HT1080 (cell line): ENCODE data around the gene IDUA. TPM values are rescaled to one million over a fixed set of nuclear protein-coding genes. Genes with fewer than 3 reads are reported as not detected.

Experiments
- DNase-seq: peaks from one replicate; pipeline ENCODE4 v3.0.0-alpha.2; 2015; ENCODE audit warnings: low read depth
- total RNA-seq: library from RNA; depleted of rRNA; stranded (reverse); fragments of >200 nt; shearing (Covaris generic); gene quantifications from 2 replicates; pipeline ENCODE4 v1.2.3, GENCODE V29; 2014

IDUA gene
- total RNA-seq, 1 experiment from 2014 or later, result 8.2 TPM

GRCh38 chr4:1015179-1015578, 28.3 kb downstream of the IDUA start:
- no peak for DNase-seq

DNA sequence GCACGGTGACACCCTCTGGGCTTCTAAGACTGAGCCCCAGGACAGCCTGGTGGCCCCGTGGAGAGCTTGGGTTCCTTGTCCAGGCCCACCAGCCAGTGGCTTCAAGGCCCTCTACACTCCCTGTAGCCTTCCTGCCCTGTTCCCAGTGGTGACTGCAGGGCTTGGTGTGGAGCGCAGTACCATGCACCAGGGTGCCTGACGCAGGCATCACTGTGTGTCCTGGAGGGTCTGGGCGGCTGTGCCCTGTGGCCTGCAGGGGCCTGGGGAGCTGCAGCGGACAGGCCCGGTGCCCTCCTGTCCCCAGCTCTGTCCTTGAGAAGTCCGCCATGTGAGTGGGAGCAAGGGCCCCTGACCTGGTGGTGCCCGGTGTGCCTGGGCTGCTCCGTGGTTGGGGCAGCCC, 28.9 kb downstream of the IDUA start:
- DNase-seq, result no peak

DNA sequence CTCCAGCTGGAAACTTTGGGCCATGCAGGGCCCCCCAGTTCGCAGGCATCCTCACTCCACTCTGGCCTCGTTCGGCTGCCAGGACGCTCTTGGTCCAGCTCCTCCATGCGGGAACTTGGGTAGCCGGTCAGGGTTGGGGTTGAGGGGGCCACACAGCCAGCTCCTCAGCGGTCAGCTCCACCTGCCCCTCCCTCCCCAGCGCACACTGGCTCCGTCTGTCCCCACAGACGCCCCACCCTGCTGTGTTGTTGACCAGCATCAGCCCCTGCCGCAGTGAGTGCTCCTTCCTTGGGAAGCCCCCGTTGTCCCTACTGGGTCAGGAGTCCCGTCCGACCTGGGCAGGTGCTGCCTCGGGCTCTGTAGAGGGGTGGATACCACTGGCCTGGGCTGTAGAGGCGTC, 30.4 kb downstream of the IDUA start:
- no peak for DNase-seq

DNA sequence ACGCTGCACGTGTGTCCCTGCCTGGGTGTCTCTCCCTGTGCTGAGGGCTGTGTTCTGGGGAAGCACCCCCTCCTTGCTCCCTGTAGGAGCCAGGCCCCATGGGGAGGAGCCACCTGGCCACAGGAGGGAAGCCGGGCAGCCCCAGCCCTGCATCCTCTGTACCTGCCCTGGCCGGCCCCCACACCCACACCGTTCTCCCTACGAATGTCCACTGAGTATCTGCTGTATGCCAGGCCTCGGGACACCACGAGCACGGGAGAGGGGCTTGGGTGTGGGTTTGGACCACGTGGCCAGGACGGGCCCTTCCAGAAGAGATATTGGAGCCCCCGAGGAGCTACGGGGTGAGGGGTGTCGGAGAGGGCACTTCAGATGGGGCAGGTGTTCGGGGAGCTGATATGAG, 30.9 kb downstream of the IDUA start:
- DNase-seq, result no peak

DNA sequence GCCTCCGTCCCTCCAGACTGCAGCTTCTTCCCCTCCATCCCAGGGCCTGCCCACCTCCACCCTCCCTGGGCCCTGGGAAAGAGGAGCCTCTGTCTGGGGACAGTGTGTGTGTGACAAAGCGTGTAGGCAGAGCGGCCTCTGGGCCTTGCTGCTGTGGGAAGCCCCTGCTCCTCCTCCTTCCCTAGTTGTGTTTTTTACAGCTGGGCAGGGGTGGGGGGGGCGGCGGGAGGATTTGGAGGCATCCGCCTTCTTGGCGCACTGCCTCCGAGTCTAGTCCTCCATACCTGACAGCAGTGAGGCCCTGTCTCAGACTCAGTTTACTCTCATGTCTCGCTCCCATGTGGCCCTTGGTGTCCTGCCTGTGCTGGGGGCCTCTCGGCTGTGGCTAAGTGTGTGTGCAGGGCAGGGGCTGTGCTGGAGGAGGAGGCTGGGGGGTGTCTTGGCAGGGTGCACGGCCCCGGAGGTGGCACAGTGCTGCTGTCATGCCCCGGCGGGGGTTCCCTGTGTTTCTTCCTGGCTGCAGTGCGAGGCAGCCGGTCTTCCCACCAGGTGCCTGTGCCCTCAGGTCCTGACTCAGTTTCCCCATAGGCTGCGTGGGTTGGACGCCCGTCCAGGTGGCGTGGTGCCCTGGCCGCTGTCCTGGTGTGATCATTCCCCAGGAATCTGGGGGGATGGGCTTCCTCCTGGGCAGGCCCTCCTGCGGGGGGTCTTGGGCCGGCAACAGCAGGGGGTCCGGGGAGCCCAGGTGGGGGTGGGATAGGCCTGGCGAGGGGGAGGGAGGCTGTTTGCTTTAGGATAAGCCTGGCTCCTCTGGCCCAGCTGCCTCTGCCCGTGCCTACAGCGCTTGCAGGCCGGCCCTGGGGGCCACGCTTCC, 31.5 kb downstream of the IDUA start:
- DNase-seq, result no peak

DNA sequence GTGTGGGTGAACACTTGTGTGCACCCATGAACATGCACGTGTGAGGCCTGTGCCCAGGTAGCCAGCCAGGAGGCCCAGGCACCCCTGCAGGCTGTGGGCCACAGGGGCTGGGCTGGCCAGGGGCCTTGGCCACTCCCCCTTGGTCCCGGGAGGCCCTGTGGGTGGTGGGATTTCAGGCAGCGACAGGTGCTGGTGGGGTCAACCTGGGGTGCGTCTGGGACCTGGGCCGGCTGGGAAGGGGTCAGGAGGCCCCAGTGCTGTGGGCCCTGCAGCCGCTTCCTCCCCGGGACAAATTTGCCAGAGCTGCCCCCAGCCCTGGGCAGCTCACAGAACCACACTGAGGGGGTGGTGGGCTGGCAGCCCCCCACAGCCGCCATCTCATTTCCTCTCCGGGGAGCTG, 32.5 kb downstream of the IDUA start:
- no peak for DNase-seq

DNA sequence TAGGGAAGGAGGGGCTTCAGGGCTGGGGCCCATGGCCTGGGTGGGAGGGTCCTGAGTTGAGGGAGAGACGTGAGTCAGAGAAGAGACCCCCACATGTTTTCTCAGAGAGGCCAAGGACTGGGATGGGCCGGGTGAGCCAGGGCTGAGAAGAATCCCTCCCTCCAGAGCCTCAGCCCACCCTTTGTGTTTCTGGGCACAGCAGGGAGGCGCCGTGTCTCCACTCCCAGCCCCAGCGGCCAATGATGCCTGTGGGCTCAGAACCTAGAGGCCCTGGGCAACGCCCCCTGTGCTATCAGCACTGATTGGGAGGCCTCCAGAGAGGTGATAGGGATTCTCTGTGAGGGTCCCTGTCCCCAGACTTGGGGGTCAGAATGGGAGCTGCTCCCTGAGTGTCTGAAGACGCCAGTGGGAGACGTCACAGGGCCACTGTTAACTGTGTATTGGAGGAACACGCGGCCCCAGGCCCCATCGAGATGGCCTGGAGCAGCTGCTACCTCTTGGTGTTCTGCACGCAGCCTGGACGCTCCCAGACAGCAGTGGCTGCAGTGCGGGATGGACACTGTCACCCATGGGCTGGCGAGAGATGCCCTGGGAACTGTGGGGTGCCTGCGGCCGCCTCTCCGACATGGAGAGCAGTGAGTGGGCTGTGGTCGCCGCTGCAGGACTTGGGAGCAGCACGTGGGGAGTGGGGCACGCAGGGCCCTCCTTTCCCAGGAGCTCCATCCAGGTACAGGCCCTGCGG, 33.1 kb downstream of the IDUA start:
- no peak for DNase-seq

DNA sequence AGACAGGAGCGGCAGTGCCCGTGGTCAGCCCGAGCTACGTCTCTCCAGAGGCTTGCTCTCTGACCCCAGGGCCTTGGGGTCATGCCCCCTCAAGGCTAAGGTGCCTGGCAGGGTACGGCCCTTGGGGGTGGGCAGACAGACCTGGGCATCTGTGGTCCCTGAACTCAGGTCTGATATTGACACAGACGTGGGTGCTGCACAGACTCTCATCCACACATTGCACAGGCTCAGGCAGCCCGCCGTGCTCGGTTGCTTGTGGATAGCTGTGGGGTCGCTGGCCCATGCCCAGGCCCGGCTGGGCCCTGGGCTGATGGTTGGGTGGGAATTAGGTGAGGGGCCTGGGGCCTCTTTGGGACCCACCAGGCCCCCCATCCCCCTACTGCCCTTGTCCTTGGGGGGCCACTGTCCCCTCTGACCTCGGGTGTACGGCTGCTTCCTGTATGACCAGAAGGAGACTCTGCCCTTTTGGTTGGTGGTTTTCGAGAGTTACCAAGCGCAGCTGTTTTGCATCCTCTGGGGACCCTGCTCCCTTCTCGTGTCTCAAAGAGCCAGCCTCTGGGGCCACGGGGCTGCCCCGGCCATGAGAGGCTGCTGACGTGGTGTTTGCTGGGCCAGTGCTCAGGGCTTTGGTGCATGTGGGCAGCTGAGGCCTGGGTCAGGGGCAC, 34.7 kb downstream of the IDUA start:
- no peak for DNase-seq

DNA sequence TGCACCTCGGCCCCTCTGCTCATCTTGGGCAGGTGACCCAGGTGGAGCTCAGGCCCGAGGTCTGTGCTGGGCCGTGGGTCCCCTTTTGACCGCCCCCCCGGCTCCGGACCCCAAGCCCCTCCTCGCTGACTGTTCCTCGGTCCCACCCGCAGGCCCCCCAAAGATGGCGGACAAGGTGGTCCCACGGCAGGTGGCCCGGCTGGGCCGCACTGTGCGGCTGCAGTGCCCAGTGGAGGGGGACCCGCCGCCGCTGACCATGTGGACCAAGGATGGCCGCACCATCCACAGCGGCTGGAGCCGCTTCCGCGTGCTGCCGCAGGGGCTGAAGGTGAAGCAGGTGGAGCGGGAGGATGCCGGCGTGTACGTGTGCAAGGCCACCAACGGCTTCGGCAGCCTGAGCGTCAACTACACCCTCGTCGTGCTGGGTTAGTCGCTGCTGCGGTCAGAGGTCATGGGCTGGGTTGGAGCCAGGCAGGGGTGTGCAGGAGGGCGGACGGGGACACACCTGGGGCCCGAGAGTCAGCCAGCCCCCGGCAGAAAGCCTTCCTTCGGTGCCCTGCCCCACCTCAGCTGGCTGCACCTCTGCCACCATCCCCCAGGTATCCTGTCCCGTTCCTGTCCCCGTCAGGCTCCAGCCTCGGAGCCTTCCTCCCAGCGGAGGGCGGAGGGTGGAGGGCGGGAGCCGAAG, 35.4 kb downstream of the IDUA start:
- DNase-seq, result no peak

DNA sequence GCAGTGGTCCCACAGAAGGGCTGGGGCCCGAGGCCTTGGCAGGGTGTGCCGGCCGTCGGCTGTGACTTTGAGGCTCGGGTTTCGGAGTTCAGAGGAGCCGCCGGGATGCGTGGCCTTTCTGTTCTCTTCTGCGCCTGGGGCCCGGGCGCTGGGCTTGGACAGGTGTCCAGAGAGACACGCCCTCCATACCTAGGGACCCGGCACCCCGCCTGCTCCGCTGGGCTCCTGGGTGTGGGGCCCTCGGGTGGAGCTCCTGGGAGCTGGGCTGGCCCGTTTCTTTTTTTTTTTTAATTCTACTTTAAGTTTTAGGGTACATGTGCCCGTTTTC, 35.9 kb downstream of the IDUA start:
- DNase-seq, result no peak

DNA sequence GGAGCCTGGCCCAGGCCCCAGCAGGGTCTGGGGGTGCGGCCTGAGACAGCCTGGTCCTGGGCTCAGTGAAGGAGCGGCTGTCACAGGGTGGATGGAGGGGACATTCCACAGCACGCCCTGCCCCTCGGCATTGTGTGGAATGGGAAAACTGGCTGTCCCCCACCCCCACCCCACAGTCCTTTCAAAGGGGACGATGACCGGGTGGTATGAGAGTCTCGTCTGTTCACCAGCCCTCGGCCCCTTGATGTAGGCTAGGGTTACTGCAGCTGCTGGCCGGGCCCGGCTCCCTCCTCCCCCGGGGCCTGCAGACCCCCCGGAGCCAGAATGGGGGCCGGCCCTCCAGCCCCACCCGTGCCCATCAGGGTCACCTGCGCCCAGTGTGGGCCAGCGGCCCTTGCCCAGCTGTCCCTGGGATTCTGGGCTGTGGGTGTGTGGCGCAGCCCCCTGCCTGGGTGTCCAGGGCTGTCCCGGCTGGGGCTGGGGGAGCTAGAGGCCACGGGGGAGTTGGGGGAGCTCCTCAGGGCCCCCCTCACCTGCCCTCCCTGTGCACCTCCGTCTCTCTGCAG, 36.3 kb downstream of the IDUA start:
- DNase-seq, result no peak

- DNase-seq, result no peak
Measured at GRCh38 chr4:1023895-1024740, 37.3 kb downstream of the IDUA start.

DNA sequence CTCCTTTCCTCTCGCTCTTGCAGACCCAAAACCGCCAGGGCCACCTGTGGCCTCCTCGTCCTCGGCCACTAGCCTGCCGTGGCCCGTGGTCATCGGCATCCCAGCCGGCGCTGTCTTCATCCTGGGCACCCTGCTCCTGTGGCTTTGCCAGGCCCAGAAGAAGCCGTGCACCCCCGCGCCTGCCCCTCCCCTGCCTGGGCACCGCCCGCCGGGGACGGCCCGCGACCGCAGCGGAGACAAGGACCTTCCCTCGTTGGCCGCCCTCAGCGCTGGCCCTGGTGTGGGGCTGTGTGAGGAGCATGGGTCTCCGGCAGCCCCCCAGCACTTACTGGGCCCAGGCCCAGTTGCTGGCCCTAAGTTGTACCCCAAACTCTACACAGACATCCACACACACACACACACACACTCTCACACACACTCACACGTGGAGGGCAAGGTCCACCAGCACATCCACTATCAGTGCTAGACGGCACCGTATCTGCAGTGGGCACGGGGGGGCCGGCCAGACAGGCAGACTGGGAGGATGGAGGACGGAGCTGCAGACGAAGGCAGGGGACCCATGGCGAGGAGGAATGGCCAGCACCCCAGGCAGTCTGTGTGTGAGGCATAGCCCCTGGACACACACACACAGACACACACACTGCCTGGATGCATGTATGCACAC, 38.2 kb downstream of the IDUA start:
- DNase-seq, result no peak

DNA sequence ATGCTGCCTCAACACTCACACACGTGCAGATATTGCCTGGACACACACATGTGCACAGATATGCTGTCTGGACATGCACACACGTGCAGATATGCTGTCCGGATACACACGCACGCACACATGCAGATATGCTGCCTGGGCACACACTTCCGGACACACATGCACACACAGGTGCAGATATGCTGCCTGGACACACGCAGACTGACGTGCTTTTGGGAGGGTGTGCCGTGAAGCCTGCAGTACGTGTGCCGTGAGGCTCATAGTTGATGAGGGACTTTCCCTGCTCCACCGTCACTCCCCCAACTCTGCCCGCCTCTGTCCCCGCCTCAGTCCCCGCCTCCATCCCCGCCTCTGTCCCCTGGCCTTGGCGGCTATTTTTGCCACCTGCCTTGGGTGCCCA, 39.3 kb downstream of the IDUA start:
- DNase-seq, result no peak

DNA sequence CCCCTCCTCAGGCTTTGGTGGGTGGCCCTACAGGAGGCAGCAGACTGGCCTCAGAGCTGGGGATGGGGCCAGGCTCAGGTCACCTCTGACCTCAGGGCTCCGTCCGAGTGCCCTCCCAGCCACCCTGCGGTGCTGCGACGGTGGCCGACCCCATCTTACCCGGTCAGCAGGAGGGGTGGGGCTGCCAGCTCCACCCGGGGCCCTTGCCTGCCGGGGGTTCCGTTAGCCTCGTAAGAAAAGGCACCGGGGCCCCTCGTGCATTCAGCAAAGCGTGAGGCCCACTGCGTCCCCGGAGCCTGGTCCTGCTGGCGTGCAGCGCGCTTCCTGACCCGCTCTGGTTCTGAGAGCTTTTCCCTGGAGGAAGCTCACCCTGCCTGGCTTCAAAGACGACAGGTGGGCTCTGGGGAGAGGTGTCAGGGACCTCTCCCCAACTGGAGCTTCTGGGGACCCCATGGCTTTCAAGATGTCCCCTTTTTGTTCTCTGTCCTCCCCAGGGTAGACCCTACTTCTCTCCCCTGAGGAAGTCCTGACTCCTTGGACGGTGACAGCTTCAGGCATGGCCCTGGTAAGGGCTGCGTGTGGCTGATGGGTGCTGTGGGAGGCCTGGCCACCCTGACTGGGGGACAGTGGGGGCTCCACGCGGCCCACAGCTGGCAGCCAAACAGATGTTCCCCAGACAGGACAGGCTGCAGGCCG, 40.5 kb downstream of the IDUA start:
- DNase-seq, result no peak

GRCh38 chr4:1027915-1028238, 41.0 kb downstream of the IDUA start:
- DNase-seq, result no peak

- no peak for DNase-seq
Measured at GRCh38 chr4:1028574-1029220, 41.9 kb downstream of the IDUA start.

DNA sequence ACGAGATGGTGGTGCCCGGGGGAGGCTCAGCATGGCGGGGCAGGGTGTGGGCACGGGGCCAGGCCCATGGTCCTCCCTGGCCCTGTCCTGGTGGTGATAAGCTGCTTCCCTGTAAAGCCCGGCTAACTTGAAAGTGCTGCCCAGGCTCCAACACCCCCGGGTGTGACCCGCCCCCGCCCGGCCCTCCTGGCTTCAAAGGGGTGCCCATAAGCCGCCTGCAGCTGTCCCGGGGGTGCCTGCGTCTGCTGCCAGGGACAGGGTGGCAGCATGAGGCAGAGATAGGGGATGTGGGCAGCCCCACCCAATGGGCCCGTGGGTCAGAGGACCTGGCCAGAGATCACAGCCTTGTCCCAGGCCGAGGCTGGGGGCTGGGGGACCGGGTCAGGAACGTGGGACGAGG, 42.7 kb downstream of the IDUA start:
- DNase-seq, result no peak

DNA sequence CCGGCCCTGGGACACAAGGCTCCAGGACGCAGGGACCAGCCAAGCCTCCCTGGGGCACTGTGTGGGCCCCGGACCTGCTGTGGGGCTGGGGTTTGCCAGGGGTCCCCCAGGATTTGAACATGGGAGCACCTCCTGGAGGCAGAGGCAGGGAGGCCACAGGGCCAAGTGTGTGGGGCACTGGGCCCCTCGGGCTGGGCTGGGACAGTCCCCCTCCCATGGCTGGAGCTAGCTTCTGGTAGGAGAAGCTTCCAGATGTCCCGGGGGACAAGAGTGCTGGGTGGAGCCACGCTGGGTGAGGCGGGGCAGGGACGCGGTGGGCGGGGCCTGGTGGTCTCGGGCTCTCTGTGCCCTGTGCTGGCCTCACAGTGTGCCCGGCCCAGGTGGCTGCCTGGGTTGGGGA, 43.2 kb downstream of the IDUA start:
- DNase-seq, result no peak
